ENCODE data around the gene CLCN2.
A peak's percentile ranks its signal among the peaks of the same experiment; 100 is the strongest.

The CLCN2 gene

DNA sequence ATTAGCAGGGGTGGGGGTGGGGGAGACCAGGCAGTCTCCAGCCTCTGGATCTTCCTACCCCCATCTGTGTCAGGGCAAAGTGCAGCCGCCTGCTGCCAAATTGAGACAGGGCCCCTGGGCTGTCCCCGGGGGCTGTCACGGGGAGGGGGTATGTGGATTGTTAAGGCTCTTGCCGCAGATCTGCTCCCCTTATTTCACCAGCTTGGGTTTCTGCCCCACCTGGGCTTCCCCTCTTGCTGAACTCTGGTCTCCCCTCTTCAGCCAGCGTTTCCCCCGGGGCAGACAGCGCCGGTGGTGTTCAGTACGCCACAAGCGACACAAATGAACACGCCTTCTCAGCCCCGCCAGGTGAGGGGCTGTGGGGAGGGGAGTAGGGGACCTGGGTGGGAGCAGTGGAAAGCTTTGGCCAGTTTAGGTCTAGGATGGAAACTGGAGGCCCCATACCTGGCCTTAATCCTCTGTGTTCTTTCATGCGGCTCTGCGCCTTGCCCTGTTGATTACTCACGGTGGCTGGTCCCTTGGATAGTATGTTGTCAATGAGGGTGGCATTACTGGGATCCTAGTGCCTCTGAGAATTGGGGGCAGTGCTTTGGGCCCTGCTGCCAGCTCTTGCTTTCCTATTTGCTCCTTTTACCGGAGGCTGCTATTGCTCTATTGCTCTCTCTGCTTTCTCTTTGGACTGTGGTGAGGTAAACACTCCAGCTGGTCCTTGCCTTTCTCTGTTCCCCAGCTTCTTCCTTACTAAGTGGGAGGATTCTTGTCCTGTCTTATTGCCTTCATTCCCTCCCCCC, 45.3 kb downstream of the CLCN2 start:
- DNase-seq (ENCODE audit: low spot score in 2 of 2) (no peak), ATAC-seq (replicated peaks; ENCODE audit: extremely low read depth, poor library complexity, severe bottlenecking) (no peak)
- peaks cover 39% of the 10 kb centered on the region for H3K36me3 Mint-ChIP-seq (ENCODE audit: insufficient read depth)
- H3K27ac Mint-ChIP-seq (ENCODE audit: low read depth) = peak overlapping the region; percentile 84
- peaks cover 39% of the 10 kb centered on the region for H3K4me1 Mint-ChIP-seq
- no peaks in the 10 kb centered on the region for H3K27me3 Mint-ChIP-seq
- H3K9me3 Mint-ChIP-seq = no peaks in the 10 kb centered on the region
- peak overlapping the region; percentile 76 for H3K4me3 Mint-ChIP-seq

DNA sequence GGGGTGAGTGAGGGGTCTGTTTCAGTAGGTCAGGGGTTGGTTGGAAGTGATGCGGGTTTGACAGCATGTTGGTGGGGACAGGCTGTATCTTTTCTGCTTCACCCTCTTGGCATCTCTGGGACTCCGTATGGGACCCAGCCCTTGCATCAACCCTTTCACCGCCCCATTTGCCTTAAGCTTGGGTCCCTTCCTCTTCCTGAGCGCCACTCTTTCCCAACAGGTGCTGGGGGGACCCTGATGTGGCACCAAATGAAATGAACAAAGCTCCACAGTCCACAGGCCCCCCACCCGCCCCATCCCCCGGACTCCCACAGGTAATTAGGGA, 45.9 kb downstream of the CLCN2 start:
- no peak for ATAC-seq (replicated peaks; ENCODE audit: extremely low read depth, poor library complexity, severe bottlenecking)
- Mint-ChIP-seq H3K36me3 (ENCODE audit: insufficient read depth) (peaks cover 35% of the 10 kb centered on the region), H3K4me1 (peaks cover 35% of the 10 kb centered on the region), H3K27me3 (no peaks in the 10 kb centered on the region), H3K9me3 (no peaks in the 10 kb centered on the region), H3K27ac (ENCODE audit: low read depth) (peak overlapping the region; percentile 84), H3K4me3 (peak overlapping the region; percentile 76)
- no peak for DNase-seq (ENCODE audit: low spot score in 2 of 2)

DNA sequence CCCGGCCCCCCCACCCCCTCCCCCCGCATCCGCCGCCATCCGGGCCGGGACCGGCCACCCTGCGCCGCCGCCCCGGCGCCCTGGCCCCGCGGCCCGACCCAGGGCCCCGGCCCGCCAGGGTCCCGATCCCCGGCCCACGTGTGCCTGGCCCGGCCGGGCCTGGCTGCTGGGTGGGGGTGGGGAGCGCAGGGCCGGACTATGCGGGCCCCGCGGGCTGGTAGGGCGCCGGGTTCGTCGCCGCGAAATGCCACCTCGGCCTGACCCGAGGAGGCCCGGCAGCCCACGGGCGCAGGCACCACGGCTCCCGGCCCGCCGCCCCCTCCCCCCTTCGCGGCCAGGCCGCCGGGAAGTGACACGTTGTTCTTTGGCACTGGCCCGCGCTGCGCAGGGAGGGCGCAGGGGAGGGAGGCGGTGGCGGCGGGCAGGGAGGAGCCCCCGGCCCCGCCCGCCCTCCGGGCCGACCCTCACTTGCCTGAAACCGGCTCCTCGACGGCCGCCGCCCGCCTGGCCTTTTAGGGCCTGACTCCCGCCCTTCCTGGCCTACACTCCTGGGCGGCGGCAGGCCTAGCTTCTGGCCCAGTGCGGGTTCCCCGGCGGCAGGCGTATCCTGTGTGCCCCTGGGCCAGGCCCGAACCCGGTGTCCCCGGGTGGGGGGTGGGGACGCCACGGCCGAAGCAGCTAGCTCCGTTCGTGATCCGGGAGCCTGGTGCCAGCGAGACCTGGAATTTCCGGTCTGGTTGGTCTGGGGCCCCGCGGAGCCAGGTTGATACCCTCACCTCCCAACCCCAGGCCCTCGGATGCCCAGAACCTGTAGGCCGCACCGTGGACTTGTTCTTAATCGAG, 46.5 kb downstream of the CLCN2 start:
- ATAC-seq (replicated peaks; ENCODE audit: extremely low read depth, poor library complexity, severe bottlenecking) (peak; percentile 72), DNase-seq (ENCODE audit: low spot score in 2 of 2) (peak; percentile 56 to 64)
- H3K4me3 Mint-ChIP-seq = peak overlapping the region; percentile 76
- no peaks in the 10 kb centered on the region for H3K9me3 Mint-ChIP-seq
- H3K36me3 Mint-ChIP-seq (ENCODE audit: insufficient read depth) = peaks cover 32% of the 10 kb centered on the region
- peaks cover 34% of the 10 kb centered on the region for H3K4me1 Mint-ChIP-seq
- peak overlapping the region; percentile 84 for H3K27ac Mint-ChIP-seq (ENCODE audit: low read depth)
- H3K27me3 Mint-ChIP-seq = no peaks in the 10 kb centered on the region

DNA sequence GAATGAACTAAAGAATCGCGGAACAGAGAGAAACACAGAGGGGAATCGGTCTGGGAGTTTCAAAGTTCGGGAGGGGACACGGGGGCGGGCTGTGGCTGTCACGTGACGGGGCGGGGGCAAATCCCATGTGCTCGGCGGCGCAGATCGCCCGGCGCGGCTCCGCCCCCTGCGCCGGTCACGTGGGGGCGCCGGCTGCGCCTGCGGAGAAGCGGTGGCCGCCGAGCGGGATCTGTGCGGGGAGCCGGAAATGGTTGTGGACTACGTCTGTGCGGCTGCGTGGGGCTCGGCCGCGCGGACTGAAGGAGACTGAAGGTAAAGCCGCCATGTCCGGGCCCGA, 47.1 kb downstream of the CLCN2 start, which contains the start of gene EIF4G1:
Gene EIF4G1 (plus strand): TSS at position 244 of the 337 bp plus-strand sequence. CDS start 1,191 bp downstream, outside the sequence.
- peaks cover 33% of the 10 kb centered on the region for H3K36me3 Mint-ChIP-seq (ENCODE audit: insufficient read depth)
- H3K9me3 Mint-ChIP-seq = no peaks in the 10 kb centered on the region
- ATAC-seq (replicated peaks; ENCODE audit: extremely low read depth, poor library complexity, severe bottlenecking) (peak; percentile 85), DNase-seq (ENCODE audit: low spot score in 2 of 2) (peak; percentile 86)
- H3K4me1 Mint-ChIP-seq = peaks cover 29% of the 10 kb centered on the region
- H3K4me3 Mint-ChIP-seq = peak within 1 kb of the TSS; percentile 76
- H3K27ac Mint-ChIP-seq (ENCODE audit: low read depth) = peak within 1 kb of the TSS; percentile 84
- no peaks in the 10 kb centered on the region for H3K27me3 Mint-ChIP-seq

DNA sequence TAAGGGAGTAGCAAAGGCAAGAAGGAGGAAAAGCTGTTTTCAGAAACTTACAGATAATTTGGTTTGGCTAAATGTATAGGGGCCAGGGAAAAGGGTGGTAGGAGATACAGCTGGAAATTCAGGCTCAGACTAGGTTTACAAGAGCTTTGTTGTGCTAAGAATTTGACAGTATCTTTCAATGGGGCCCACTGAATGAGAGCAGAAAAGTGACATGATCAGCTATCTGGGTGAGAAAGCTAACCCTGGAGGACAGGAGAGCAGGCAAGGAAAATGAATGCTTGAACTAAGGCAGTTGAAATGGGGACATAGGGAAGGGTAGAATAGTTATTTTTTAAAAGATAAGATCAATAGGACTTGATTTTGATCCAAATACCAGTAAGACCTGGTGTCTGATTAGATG, 49.8 kb downstream of the CLCN2 start:
- H3K27ac Mint-ChIP-seq (ENCODE audit: low read depth) = no peak overlapping the region
- ATAC-seq (replicated peaks; ENCODE audit: extremely low read depth, poor library complexity, severe bottlenecking) (no peak), DNase-seq (ENCODE audit: low spot score in 2 of 2) (no peak)
- no peak overlapping the region for H3K4me3 Mint-ChIP-seq
- peaks cover 42% of the 10 kb centered on the region for H3K36me3 Mint-ChIP-seq (ENCODE audit: insufficient read depth)
- no peaks in the 10 kb centered on the region for H3K9me3 Mint-ChIP-seq
- peaks cover 8% of the 10 kb centered on the region for H3K4me1 Mint-ChIP-seq
- H3K27me3 Mint-ChIP-seq = no peaks in the 10 kb centered on the region

DNA sequence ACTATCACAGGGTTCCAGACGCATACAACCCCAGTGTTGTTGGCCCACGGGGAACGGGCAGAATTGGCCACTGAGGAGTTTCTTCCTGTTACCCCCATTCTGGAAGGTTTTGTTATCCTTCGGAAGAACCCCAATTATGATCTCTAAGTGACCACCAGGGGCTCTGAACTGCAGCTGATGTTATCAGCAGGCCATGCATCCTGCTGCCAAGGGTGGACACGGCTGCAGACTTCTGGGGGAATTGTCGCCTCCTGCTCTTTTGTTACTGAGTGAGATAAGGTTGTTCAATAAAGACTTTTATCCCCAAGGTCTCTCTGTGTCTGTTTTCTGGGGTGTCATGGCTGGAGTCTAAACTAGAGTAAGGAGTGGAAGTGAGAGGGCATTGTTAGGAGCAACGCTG, 52.7 kb downstream of the CLCN2 start:
- H3K27me3 Mint-ChIP-seq = no peaks in the 10 kb centered on the region
- peaks cover 11% of the 10 kb centered on the region for H3K4me1 Mint-ChIP-seq
- no peak for DNase-seq (ENCODE audit: low spot score in 2 of 2)
- no peak overlapping the region for H3K27ac Mint-ChIP-seq (ENCODE audit: low read depth)
- H3K9me3 Mint-ChIP-seq = no peaks in the 10 kb centered on the region
- no peak for ATAC-seq (replicated peaks; ENCODE audit: extremely low read depth, poor library complexity, severe bottlenecking)
- peaks cover 51% of the 10 kb centered on the region for H3K36me3 Mint-ChIP-seq (ENCODE audit: insufficient read depth)
- no peak overlapping the region for H3K4me3 Mint-ChIP-seq

DNA sequence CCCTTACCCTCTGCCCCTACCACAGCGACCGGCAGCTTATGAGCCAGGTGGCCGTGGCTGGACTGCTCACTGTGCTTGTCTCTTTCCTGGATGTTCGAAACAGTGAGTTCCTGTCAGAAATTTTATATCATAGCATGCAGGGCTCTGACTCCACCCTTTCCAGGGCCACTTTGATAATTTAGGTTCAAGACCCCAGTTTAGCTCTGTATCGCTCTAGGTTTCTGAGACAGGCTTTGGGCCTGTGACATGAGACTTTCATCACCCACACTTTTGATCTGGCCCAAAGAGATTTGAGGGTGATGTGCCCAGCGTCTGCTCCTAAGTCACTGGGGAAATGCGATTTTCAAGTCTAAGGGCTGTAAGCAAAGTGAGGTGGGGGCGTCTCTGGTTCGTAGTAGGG, 53.5 kb downstream of the CLCN2 start:
- ATAC-seq (replicated peaks; ENCODE audit: extremely low read depth, poor library complexity, severe bottlenecking) = no peak
- peaks cover 59% of the 10 kb centered on the region for H3K36me3 Mint-ChIP-seq (ENCODE audit: insufficient read depth)
- no peaks in the 10 kb centered on the region for H3K27me3 Mint-ChIP-seq
- no peak overlapping the region for H3K27ac Mint-ChIP-seq (ENCODE audit: low read depth)
- H3K9me3 Mint-ChIP-seq = no peaks in the 10 kb centered on the region
- H3K4me3 Mint-ChIP-seq = no peak overlapping the region
- no peak for DNase-seq (ENCODE audit: low spot score in 2 of 2)
- H3K4me1 Mint-ChIP-seq = peaks cover 11% of the 10 kb centered on the region

DNA sequence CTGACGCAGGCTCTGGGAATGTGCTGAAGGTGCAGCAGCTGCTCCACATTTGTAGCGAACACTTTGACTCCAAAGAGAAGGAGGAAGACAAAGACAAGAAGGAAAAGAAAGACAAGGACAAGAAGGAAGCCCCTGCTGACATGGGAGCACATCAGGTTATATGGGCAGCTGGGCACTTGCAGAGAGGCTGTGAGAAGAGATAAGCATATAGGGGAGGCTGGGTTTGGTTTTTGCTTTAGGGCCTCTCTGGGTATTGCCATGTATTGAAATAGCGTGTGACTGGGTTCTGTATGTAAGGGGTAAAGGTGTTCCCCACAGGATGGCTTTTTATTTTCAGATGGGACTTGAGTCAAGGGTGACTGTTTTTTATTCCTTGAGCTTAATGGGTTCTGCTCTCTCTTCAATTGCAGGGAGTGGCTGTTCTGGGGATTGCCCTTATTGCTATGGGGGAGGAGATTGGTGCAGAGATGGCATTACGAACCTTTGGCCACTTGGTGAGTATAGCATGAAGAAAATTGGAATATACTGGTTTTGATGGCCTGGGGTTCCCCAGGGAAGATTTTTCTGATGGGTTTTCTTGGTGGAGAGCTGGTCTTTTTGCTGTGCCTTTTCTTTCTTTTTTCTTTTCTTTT, 54.9 kb downstream of the CLCN2 start:
- no peak overlapping the region for H3K4me3 Mint-ChIP-seq
- no peak overlapping the region for H3K27ac Mint-ChIP-seq (ENCODE audit: low read depth)
- ATAC-seq (replicated peaks; ENCODE audit: extremely low read depth, poor library complexity, severe bottlenecking) (no peak), DNase-seq (ENCODE audit: low spot score in 2 of 2) (no peak)
- H3K36me3 Mint-ChIP-seq (ENCODE audit: insufficient read depth) = peaks cover 70% of the 10 kb centered on the region
- H3K27me3 Mint-ChIP-seq = no peaks in the 10 kb centered on the region
- no peaks in the 10 kb centered on the region for H3K9me3 Mint-ChIP-seq
- peaks cover 11% of the 10 kb centered on the region for H3K4me1 Mint-ChIP-seq

DNA sequence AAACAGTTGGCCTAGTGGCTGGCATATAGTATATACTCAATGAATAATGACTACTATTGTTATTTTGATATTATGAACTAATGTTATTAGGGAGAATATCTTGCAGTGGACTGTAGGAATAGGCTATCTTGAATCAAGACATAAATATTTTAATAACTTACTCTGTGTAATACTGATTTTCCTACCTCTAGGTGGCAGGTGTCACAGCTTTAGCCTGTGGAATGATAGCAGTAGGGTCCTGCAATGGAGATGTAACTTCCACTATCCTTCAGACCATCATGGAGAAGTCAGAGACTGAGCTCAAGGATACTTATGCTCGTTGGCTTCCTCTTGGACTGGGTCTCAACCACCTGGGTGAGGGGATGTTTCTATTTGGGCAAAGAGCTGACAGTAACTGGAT, 55.8 kb downstream of the CLCN2 start:
- Mint-ChIP-seq H3K27ac (ENCODE audit: low read depth) (no peak overlapping the region), H3K9me3 (no peaks in the 10 kb centered on the region), H3K4me1 (peaks cover 14% of the 10 kb centered on the region), H3K27me3 (no peaks in the 10 kb centered on the region), H3K36me3 (ENCODE audit: insufficient read depth) (peaks cover 75% of the 10 kb centered on the region), H3K4me3 (no peak overlapping the region)
- ATAC-seq (replicated peaks; ENCODE audit: extremely low read depth, poor library complexity, severe bottlenecking) = no peak
- no peak for DNase-seq (ENCODE audit: low spot score in 2 of 2)

DNA sequence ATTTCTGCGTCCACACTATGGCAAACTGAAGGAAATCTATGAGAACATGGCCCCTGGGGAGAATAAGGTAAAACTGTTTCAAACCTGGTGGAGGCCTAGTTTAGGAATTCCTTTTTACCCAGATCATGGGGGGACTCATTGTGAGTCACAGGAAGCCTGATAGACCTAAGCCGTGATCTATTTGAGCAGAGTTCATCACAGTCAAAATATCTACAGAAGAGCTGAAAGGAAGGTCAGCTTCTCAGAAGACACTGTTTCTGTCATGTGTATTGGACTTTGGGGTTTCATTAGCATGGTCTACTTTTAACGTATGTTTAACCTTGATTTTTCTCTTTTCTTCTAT, 61.1 kb downstream of the CLCN2 start:
- peaks cover 55% of the 10 kb centered on the region for H3K36me3 Mint-ChIP-seq (ENCODE audit: insufficient read depth)
- peaks cover 25% of the 10 kb centered on the region for H3K4me1 Mint-ChIP-seq
- no peak for DNase-seq (ENCODE audit: low spot score in 2 of 2)
- no peak for ATAC-seq (replicated peaks; ENCODE audit: extremely low read depth, poor library complexity, severe bottlenecking)
- peak overlapping the region; percentile 93 for H3K4me3 Mint-ChIP-seq
- H3K27ac Mint-ChIP-seq (ENCODE audit: low read depth) = no peak overlapping the region
- H3K9me3 Mint-ChIP-seq = no peaks in the 10 kb centered on the region
- no peaks in the 10 kb centered on the region for H3K27me3 Mint-ChIP-seq

DNA sequence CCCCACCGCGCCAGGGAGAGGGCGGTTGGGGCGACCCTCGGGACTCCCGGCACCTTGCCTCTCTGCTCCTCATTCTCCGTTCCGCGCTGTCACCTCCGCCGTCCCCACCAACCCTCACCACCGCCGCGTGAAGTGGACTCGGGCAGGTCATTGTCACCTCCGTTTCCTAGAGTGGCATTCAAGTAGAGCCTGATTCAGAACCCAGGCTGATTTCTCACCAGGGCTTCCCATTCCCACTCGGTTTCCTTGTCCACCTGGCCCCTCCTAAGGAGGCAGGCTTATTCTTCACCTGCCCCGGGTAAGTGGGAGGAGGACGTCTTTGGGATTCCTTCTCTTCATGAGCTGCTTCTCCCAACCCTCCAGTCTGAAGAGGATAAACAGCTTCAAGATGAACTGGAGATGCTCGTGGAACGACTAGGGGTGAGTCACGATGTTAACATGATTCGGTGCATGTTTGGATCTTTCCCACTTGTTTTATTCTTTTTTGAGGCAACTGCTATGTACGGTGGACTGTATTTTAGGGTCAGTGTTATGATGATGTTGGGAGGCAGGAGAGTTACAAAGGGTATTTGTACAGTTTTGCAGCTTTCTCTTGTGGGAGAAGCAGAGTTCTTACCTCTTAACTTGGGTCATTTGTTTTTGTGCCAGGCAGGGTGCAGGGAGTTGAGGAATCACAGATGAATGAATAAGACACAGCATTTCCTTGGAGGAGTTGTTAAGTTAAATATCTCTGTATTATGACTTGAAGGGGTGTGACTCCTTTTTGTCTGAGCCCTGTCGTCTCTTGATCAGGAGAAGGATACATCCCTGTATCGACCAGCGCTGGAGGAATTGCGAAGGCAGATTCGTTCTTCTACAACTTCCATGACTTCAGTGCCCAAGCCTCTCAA, 61.7 kb downstream of the CLCN2 start:
- Mint-ChIP-seq H3K36me3 (ENCODE audit: insufficient read depth) (peaks cover 50% of the 10 kb centered on the region), H3K9me3 (no peaks in the 10 kb centered on the region)
- no peak for DNase-seq (ENCODE audit: low spot score in 2 of 2)

More for the DNA sequence above, 61.7 kb downstream of the CLCN2 start:
- Mint-ChIP-seq H3K4me1 (peaks cover 25% of the 10 kb centered on the region), H3K27ac (ENCODE audit: low read depth) (peak overlapping the region; percentile 99), H3K4me3 (peak overlapping the region; percentile 93), H3K27me3 (no peaks in the 10 kb centered on the region)
- ATAC-seq (replicated peaks; ENCODE audit: extremely low read depth, poor library complexity, severe bottlenecking) = no peak
